GM08714 (cell line): ENCODE measurements around the gene C15orf61.

Source experiments
- H3K4me3 ChIP-seq: fragments of 200-500 bp; sonication (Bioruptor generic); 2 replicates; pipeline ENCODE4 v1.5.1; 2014; ENCODE audit warnings: mild to moderate bottlenecking, low read length, inconsistent platforms
- ZNF274 ChIP-seq: IDR thresholded peaks from 2 replicates; pipeline ENCODE4 v1.6.1; 2012; ENCODE audit warnings: mild to moderate bottlenecking, low read depth, low read length

Gene C15orf61

GRCh38 chr15:67551207-67551743 is 30.3 kb downstream of the C15orf61 start:
- no peak for TF ChIP-seq ZNF274
- H3K4me3 ChIP-seq = no peak overlapping the region

- no peak overlapping the region for H3K4me3 ChIP-seq
- no peak for TF ChIP-seq ZNF274
These were observed 33.6 kb downstream of the C15orf61 start for GRCh38 chr15:67554580-67554979.

- no peak for TF ChIP-seq ZNF274
- H3K4me3 ChIP-seq = no peak overlapping the region
These were observed 36.1 kb downstream of the C15orf61 start for GRCh38 chr15:67556976-67557570.

- no peak for TF ChIP-seq ZNF274
- no peak overlapping the region for H3K4me3 ChIP-seq
These were observed 37.6 kb downstream of the C15orf61 start for GRCh38 chr15:67558502-67558901.

DNA sequence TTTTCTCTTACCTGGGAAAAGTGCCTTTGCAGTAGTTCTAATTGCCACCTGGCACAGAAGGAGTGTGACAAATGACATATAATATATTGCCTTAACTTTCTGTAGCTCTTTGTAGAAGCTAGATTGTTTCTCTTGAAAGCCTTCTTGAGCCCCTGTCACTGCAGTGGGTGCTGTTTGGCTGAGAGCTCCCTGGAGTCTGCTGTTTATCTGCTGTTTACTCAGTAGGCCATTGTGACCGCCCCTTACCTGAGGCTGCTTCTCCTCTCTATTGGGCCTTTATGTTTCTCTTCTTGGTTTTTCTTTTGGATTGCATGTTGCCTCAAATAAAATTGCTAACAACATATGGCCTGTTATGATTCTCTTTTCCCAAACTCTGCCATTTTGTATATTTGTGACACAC is 38.2 kb downstream of the C15orf61 start:
- no peak for TF ChIP-seq ZNF274
- H3K4me3 ChIP-seq = no peak overlapping the region

GRCh38 chr15:67559576-67559975 is 38.6 kb downstream of the C15orf61 start:
- no peak for TF ChIP-seq ZNF274

DNA sequence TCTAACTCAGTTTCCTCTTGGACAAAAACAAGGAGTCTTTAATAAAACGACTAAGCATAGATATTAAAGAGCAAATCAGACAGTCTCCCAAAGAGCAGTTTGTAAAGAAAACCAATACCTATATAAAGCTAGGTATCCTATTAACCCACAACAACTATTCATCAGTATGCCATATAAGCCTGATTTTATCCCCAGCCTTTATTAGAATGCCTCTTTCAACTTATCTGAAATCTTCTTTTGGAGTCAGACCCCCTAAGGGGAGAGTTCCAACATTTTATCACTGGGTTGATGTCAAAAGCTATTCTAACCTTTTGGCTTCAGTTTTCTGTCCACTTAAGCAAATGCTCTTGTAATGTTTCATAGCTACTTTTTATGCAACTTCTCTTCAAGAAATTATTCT is 39.4 kb downstream of the C15orf61 start:
- no peak for TF ChIP-seq ZNF274
- H3K4me3 ChIP-seq = no peak overlapping the region

More at GRCh38 chr15:67559576-67559975, 38.6 kb downstream of the C15orf61 start:
- no peak overlapping the region for H3K4me3 ChIP-seq

DNA sequence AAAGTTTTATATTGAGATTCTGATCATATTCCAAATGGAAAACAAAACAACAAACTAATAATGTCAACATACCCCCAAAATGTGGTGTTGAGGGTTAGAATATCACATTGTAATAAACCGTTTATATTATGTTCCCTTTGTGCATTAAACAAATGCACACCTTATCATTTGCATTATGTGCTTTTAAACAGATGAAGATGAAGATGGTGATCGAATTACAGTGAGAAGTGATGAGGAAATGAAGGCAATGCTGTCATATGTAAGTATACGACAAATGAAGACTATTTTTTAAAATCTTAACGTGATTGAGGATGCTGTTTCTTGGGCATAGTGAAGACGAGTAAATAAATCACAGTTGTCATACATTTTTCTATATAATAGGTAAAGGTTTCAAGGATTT is 42.2 kb downstream of the C15orf61 start:
- no peak for TF ChIP-seq ZNF274
- H3K4me3 ChIP-seq = no peak overlapping the region

DNA sequence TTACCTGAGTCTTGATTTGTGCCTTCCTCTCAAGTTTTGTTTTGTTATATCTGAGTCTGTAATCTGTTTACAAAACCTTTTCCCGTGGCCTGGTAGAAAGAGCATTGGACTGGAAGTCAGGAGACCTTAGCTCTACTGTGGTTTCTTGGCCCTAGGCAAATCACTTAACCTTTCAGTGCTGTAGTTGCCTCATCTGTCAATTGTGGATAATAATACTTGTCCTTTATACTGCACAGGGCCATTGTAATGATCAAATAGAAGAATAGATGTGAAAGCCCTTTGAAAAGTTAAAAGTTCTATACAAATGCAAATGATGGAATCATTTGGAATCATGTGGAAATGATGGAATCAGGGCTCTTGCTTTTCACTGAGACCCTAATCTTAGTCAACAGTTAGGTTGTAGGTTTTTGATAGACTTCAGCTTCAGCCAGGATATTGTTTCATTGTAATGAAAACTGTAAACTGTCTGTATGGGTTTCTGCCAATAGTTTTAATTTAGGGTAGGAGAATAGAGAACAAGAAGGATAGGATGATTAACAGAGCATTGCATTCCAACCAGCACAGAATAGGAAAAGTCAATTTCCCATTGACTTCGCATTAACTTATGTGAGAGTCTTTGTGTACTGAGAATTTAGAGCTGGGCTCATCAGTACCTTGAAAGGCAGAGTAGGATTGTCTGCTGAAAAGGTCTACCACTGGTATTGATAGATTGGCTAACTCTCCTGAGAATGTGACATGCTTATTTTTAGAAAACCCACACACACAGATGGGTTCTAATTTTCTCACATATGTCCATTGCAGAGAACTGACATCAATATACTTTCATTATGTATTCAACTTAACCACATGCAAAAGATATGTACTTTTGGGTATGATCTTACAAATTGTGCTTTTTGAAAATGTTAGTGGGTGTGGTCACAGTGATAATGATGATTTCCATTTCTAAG is 43.4 kb downstream of the C15orf61 start:
- H3K4me3 ChIP-seq = no peak overlapping the region
- no peak for TF ChIP-seq ZNF274

- no peak for TF ChIP-seq ZNF274
- H3K4me3 ChIP-seq = peak overlapping the region; percentile 34; the same call in 1 of the 2 replicates
These were observed 44.0 kb downstream of the C15orf61 start for GRCh38 chr15:67564968-67565345.

GRCh38 chr15:67569668-67570067 is 48.7 kb downstream of the C15orf61 start:
- H3K4me3 ChIP-seq = no peak overlapping the region
- TF ChIP-seq ZNF274 = no peak

DNA sequence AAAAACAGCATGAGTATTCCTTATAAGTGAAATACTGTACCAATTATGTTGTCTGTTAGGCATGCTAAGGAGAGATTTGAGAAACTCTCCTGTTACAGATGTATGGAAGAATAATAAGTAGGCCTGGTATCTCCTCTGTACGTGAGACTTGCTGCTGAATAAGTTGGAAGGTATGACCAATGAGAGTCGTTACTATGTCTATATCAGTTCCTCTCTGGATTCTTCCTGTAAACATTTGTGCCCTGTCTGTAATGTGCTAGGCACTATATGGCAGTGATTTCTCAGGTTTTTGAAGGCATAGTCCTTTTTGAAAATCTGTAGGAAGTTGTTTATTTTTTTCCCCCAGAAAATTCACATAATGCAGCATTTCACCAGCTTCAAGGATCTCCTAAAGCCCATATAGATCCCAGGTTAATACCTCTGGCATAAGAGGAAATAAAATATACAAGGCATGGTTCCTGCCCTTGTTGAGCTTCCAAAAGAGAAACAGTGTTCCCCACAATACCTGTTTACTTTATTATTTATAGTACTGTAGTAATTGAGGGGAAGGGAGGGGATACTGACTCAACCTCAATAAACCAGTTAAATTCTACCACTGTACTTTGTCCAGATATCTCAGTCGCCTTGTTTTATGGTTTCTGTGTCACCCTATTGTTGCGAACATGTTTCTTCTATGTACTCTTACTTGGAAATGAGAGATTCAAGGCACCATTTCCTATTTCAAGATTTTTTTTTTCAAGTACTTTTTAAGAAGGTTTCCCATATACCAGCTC is 50.1 kb downstream of the C15orf61 start:
- no peak overlapping the region for H3K4me3 ChIP-seq
- no peak for TF ChIP-seq ZNF274

GRCh38 chr15:67571648-67572415 is 50.9 kb downstream of the C15orf61 start:
- no peak for TF ChIP-seq ZNF274
- H3K4me3 ChIP-seq = no peak overlapping the region
